HFFc6 (cell line): ENCODE data around the gene TTLL5. TPM values are rescaled to one million over a fixed set of nuclear protein-coding genes. Genes with fewer than 3 reads are reported as not detected.

ENCODE experiments used
- DNase-seq: peaks from one replicate; pipeline ENCODE4 v3.0.0-alpha.2; 2018
- H3K27ac Mint-ChIP-seq: 2 replicates; pipeline ENCODE4 v1.8.0; 2020; ENCODE audit warnings: mild to moderate bottlenecking, mixed read lengths
- H3K27me3 Mint-ChIP-seq: 2 replicates; pipeline ENCODE4 v1.8.0; 2021; ENCODE audit warnings: mild to moderate bottlenecking, moderate library complexity, mixed read lengths; ENCODE audit not compliant: insufficient read depth
- H3K36me3 Mint-ChIP-seq: 2 replicates; pipeline ENCODE4 v1.8.0; 2021; ENCODE audit warnings: low read depth, mixed read lengths
- H3K4me1 Mint-ChIP-seq: 2 replicates; pipeline ENCODE4 v1.8.0; 2020; ENCODE audit warnings: low read depth, mixed read lengths
- H3K4me3 Mint-ChIP-seq: 2 replicates; pipeline ENCODE4 v1.8.0; 2020; ENCODE audit warnings: mild to moderate bottlenecking, moderate library complexity, mixed read lengths
- H3K9me3 Mint-ChIP-seq: 2 replicates; pipeline ENCODE4 v1.8.0; 2020; ENCODE audit warnings: mild to moderate bottlenecking, mixed read lengths
- total RNA-seq, 6 experiments: library from RNA; stranded (reverse); fragmentation: NEBNext Ultra II Directional; extraction: Animal tissue kit (Norgen Biotek cat#: 25700); gene quantifications; 2 replicates in 1 of 6; 3 replicates in 5 of 6; pipeline ENCODE4 v1.2.3, GENCODE V29; 2021
- TF ChIP-seq, protein P1 (sequence below): fragments of 200-600 bp; sonication (generic); IDR thresholded peaks from 2 replicates; pipeline ENCODE4 v1.5.0; 2021; ENCODE audit warnings: antibody characterized with exemption, mild to moderate bottlenecking

Gene TTLL5
- total RNA-seq, 6 experiments from 2014 or later, result 22.0 to 28.9 (median 25.0) TPM

DNA sequence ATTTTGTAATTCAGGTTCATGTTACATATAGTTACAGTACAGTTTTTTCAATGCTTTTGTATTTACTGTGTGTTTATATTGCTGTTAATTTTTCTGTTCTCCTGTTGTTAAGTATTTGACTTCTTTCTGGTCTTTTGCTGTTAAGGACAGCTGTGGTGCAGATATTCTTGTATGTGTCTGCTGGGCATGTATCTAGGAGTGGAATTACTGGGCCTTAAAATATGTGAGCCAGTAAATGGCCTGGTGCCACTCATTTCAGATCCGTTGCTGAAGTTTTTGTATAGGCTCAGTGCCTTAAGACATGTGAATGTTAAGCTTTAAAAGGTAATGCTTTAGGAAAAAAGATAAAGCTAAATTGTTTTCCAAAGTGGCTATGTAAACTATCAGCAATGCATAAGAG is 87.3 kb downstream of the TTLL5 start:
- peaks cover 41% of the 10 kb centered on the region for H3K36me3 Mint-ChIP-seq
- TF ChIP-seq, protein P1, sequence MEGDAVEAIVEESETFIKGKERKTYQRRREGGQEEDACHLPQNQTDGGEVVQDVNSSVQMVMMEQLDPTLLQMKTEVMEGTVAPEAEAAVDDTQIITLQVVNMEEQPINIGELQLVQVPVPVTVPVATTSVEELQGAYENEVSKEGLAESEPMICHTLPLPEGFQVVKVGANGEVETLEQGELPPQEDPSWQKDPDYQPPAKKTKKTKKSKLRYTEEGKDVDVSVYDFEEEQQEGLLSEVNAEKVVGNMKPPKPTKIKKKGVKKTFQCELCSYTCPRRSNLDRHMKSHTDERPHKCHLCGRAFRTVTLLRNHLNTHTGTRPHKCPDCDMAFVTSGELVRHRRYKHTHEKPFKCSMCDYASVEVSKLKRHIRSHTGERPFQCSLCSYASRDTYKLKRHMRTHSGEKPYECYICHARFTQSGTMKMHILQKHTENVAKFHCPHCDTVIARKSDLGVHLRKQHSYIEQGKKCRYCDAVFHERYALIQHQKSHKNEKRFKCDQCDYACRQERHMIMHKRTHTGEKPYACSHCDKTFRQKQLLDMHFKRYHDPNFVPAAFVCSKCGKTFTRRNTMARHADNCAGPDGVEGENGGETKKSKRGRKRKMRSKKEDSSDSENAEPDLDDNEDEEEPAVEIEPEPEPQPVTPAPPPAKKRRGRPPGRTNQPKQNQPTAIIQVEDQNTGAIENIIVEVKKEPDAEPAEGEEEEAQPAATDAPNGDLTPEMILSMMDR, result no peak

DNA sequence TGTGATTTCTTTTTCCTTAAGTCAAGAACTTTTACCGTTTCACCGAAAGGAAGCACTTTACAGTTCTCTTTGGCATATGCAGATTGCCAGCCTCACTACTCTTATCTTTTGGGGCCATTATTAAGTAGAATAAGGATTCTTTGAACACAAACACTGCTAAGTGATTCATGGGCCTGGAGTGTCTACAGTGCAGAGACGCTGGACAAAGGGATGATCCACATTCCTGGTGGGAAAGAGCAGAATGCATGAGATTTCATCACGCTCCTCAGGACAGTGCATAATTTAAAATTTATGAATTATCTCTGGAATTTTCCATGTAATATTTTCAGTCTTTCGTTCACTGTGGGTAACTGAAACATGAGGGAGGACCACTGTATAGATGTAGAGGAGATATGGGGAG is 90.2 kb downstream of the TTLL5 start:
- Mint-ChIP-seq H3K27me3 (no peaks in the 10 kb centered on the region), H3K4me3 (no peak overlapping the region; the same call in 1 of the 2 replicates), H3K27ac (peak overlapping the region; percentile 29; the same call in 1 of the 2 replicates), H3K9me3 (peaks cover 4% of the 10 kb centered on the region; the same call in 1 of the 2 replicates), H3K36me3 (peaks cover 26% of the 10 kb centered on the region), H3K4me1 (peaks cover 43% of the 10 kb centered on the region)
- TF ChIP-seq, protein P1, result no peak
- DNase-seq, result peak; percentile 28

More for the DNA sequence above, 87.3 kb downstream of the TTLL5 start:
- Mint-ChIP-seq H3K4me1 (peaks cover 36% of the 10 kb centered on the region), H3K9me3 (peaks cover 4% of the 10 kb centered on the region; the same call in 1 of the 2 replicates), H3K4me3 (no peak overlapping the region), H3K27ac (peak overlapping the region; percentile 25; the same call in 1 of the 2 replicates), H3K27me3 (no peaks in the 10 kb centered on the region)
- DNase-seq, result no peak

DNA sequence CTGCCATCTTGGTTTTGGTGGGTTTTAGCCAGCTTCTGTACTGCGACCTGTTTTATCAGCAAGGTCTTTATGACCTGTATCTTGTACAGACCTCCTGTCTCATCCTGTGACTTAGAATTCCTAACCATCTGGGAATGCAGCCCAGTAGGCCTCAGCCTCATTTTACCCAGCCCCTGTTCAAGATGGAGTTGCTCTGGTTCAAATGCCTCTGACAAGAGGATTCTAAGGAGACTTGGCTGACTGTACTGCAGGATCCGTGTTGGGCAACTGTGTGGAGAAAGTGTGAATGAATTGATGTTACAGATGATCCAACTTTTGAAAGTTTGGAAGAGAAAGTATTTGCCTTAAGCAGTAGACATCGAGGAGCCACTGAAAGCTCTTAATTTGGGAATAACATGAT is 91.0 kb downstream of the TTLL5 start:
- H3K27me3 Mint-ChIP-seq, result no peaks in the 10 kb centered on the region; the same call in 1 of the 2 replicates
- H3K27ac Mint-ChIP-seq, result peak overlapping the region; percentile 53; the same call in 1 of the 2 replicates
- no peak for DNase-seq
- TF ChIP-seq, protein P1, result no peak
- peaks cover 43% of the 10 kb centered on the region for H3K4me1 Mint-ChIP-seq
- H3K4me3 Mint-ChIP-seq, result no peak overlapping the region
- peaks cover 18% of the 10 kb centered on the region for H3K36me3 Mint-ChIP-seq
- H3K9me3 Mint-ChIP-seq, result peaks cover under 1% of the 10 kb centered on the region; the same call in 1 of the 2 replicates

DNA sequence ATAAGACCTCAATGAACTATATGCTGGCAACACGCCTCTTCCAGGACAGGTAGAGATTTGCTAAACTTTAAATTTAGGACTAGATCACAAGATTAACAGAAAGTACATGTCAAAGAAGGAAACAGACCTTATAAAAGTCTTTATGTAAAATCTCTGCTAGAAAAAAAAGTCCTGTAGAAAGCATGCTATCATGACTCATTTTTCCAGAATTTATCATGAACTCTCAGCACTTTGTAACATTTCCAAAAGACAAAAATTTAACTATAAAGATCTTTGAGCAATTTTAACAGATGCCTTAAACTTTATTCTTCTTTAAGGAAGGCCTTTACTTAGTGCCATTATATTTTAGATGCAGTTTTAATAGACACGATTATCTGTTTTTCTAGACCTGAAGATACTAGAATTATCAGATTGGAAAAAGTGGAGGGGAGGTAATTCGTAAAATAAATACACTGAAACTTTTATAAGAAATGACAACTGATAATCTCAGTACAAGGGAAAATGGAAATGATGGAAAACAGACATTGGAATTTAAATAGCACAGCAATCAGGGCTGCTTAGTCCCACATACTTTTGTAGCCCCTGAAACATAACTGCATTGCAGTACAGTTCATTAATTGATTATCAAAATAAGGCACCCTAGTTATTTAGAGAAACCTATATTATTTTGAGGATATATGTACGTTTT is 92.0 kb downstream of the TTLL5 start:
- H3K27ac Mint-ChIP-seq, result peak overlapping the region; percentile 79
- peaks cover 39% of the 10 kb centered on the region for H3K4me1 Mint-ChIP-seq
- H3K27me3 Mint-ChIP-seq, result no peaks in the 10 kb centered on the region; the same call in 1 of the 2 replicates
- H3K9me3 Mint-ChIP-seq, result no peaks in the 10 kb centered on the region
- H3K4me3 Mint-ChIP-seq, result no peak overlapping the region
- H3K36me3 Mint-ChIP-seq, result peaks cover 8% of the 10 kb centered on the region
- DNase-seq, result peak; percentile 20
- TF ChIP-seq, protein P1, result no peak

DNA sequence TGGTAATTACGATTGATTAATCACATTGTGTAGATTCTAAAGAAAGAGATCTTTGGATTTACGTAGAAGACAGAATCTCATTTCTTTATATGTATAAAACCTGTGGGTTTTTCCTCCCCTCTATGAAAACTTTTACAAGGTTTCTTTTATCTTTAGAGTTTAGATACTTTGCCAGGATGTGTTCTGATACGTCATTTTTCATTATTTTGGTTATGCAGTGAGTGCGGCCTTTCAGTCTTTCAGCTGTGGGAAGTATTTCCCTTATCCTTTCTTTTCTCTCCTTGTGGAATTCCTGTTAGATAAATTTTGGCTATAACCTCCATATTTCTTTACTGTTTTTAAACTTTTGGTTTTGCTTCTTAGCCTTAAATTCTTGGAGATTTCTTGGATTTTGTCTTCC is 92.7 kb downstream of the TTLL5 start:
- no peak overlapping the region for H3K4me3 Mint-ChIP-seq
- H3K27me3 Mint-ChIP-seq, result no peaks in the 10 kb centered on the region; the same call in 1 of the 2 replicates
- DNase-seq, result no peak
- H3K27ac Mint-ChIP-seq, result no peak overlapping the region
- TF ChIP-seq, protein P1, result no peak
- H3K9me3 Mint-ChIP-seq, result no peaks in the 10 kb centered on the region
- peaks cover 33% of the 10 kb centered on the region for H3K4me1 Mint-ChIP-seq
- H3K36me3 Mint-ChIP-seq, result peaks cover 11% of the 10 kb centered on the region
